COR-L47 (cell line): Measurements from ENCODE around the gene OR10AD1.

Experiments
- DNase-seq: peaks from one replicate; lab custom pipeline; 2025; lab: John Stamatoyannopoulos, UW

OR10AD1 gene

DNA sequence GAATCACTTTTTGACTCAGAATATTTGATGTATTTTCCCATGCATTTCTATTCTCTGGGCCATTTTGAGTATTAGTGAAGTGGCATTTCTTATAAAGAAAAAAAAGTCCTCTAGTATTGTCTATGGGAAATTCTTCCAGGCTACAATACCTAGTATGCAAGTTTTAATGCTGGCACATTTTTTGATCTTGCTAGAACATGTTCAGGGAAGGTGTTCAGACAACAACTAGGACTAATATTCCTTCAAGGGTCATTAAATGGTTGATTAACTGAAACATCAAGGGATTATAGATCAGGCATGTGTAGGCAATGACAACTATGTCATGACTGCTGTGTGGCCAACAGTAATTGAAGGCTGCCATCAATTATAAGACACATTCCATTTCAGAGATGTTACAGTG is 12.0 kb downstream of the OR10AD1 start:
- no peak for DNase-seq

DNA sequence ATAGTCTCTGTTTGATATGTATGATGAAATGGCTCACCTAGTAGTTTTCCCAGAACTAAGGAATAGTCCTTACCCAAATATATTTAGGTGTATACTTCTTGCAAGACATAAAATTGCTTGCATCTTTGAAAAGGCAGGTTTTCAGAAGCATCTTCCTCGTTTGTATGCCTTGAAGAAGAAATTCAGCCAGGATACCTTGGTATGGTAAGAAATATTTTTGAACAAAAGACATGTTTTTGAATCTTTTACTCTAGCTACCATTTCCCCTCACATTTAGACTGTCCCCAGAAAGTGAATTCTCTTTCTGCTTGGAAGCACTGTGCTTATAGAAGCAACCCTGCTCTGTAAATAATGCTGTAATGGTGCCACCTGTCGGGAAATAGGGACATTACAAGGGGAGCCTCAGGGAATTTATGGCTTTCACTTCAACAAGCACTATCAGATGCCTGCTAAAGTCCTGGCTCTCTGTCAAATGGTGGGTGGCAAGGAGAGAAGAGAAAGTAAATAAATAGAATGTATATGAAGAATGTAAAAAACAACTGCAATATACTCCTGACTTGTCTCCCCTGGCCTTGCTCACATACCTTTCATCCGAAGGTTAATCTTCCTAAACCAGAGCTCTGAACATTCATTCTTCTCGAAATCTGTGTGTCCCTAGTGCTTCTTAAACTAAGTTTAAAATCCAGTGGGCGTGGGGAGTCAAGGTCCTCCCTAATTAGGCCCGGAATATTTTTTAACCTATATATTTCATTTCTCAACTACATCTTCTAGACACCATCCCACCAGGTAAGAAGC is 13.6 kb downstream of the OR10AD1 start:
- DNase-seq: peak; percentile 14

DNA sequence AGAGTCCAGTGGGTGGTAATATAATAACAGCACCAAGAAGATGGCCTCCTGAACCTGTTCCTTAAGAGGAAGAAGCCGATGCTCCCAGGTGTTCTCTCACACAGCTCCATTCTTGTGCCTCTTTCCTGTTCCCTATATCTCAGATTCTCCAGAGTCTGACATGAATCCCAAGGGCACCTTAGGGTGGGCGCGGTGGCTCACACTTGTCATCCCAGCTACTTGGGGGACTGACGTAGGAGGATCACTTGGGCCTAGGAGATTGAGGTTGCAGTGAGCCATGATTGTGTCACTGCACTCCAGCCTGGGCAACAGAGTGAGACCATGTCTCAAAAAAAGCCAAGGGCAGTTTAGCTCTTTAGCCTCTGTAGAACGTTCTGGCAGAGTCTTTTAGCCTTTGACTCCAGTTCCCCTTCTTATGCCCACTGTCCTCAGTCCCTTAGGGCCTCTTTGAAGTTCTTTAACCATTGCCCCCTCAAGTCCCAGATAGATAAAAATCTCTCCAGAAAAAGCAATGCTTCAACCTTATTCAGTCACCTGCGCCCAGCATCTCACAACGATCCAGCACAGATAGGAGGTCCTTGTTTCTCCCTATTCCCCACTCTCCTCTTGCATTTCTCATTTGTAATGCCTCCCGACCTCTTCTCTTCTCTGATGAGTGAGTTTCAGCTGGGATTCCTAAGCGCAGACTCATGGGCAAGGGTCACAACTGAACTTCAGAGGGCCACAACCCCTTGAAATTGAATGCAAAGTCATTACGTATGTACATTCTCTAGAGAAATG is 15.0 kb downstream of the OR10AD1 start:
- DNase-seq: no peak

DNA sequence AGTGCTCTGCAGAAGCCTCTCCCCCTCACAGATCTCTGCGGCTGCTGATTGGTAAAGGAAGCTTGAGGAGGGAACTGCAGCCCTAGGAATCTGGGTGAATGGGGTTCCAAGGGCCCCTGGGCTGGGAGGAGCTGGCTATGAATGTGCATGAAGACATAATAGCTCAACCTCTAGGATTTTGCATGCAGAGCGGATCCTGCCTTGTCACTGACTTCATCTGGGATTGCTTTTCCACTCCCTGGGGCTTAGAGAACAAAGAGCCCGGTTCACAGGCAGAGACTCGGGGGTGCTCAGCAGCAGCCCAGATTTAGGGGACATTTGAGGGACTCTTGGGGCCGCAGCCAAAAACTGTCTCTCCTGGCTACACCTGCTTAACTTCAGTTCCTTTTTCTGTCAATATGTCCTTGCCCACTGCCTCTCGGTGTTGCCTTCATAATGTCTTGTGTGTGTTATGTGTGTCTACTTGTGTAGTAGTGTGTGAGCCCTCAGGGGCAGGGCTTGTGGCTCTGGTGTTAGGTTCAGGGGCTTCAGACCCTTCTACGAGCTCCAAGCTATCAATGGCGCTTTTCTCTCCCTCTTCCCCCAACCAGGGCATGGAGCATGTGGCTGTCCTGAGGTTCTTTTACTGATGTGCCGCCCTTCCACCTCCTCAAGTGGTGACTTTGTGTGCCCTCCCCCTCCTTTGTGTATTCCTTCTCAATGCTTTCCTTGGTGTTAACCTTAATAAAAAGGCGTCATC is 17.7 kb downstream of the OR10AD1 start:
- DNase-seq: no peak

DNA sequence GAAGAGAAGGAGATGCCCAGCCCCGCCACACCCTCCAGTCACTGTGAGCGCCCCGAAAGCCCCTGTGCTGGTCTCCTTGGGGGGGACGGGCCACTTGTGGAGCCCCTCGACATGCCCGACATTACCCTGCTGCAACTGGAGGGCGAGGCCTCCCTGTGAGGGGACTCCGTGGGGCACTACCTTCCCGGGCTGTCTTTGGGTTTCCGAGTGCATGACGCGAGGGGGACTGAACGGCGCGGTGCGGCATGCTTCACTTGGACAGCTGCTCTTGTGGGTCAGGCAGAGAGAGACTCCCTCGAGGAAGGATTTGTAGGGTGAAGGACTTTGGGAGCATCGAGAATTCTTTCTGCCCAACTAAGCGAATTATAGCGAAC is 18.6 kb downstream of the OR10AD1 start:
- no peak for DNase-seq

DNA sequence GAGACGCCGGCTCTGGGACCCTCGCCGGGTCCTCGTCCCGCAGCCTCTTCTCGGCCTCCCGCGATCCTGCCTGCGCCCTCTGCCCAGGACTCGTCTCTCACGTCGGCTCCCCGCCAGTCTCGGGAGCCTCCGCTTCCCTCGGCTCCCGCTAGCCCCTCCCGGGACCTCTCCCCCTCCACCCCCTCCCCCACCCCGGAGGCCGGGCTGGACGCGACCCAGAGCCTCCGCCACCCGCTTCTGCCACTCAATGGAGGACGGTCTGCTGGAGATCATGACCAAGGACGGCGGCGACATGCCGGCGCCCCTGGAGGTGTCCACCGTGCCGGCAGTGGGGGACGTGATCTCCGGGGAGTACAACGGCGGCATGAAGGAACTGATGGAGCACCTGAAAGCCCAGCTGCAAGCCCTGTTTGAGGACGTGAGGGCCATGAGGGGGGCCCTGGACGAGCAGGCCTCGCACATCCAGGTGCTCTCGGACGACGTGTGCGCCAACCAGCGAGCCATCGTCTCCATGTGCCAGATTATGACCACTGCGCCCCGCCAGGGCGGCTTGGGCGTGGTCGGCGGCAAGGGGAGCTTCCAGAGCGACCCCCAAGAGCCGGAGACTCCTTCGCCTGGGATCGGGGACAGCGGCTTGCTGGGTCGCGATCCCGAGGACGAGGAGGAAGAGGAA is 19.1 kb downstream of the OR10AD1 start:
- DNase-seq: no peak

DNA sequence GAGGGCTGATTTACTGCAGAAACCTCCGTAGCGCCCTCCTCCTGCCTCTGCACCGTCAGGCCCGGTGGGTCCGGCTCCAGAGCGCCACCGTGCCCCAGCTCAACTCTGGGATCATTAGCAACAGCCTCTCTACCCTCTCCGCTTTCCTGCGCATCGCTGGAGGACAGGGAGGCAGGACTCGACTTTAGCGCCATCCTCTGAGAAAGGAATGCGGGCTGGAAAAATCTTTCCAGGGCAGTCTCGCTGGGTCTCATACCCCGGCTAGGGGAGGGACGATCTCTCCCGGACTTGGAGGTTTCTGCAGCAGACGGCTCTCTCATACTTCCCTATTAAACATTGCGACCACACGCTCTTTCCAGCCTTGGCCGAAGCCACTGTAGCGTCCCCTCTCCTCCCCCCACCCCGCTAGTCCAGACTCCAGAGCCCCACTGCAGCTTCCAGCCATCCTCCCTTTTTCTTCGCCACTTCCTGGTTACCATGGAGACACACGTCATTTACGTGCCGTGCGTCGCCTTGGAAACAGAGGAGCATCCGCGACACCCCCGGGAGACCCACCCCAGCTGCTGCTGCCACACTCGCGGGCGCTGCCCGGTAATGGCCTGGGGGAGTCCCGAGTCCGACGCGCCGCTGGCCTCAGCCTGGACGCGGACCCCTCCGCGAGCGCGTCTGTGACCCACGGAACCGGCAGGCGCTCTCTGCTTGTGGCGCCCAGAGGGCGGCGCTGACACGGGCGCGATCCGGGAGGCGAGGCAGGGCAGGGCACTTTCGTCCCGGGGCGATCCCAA is 19.8 kb downstream of the OR10AD1 start, which contains the start of gene CCDC184:
Gene CCDC184 (plus strand): TSS at position 554 of the 785 bp plus-strand sequence. CDS start 479 bp downstream, outside the sequence.
- DNase-seq: peak; percentile 89

DNA sequence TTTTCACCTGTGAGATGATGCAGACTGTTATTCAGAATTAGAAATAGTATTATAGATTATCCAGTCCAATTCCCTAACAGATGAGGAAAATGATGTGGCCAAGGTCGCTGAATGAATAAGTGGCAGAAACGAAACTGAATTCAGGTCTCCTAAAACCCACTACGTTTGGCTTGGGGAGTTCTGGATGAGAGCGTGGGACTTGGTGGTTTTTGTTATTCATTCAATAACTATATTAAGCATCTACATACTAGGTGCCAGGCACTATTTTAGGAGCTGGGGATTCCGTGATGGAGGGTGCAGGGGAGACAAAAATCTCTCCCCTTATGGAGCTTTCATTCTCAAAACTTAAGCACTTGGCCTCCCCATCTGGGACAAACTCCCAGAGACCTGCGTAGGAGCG is 20.5 kb downstream of the OR10AD1 start:
- no peak for DNase-seq

DNA sequence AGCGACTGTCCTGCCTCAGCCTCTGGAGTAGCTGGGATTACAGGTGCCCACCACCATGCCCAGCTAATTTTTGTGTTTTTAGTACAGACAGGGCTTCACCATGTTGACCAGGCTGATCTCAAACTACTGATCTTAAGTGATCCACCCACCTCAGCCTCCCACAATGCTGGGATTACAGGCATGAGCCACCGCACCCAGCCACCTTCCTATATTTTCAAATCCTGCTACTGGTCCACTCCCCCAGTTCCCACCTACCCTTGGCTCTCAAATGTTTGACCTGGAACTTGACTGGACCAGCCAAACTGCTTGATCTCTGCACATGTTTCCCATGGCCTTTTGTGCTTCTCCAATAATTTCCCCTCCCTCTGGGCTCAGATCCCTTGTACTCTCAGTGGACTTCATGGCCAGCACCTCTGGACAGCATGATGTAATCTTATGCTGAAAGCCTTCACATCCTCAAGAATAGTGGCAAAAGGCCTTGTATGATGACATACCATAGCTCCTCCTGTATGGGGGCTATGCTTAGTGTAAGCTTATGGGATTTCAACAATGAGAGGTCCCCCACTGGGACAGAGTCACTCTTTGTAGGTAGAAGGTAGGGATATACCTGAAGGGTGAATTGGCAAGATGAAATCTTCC is 22.1 kb downstream of the OR10AD1 start:
- DNase-seq: no peak

DNA sequence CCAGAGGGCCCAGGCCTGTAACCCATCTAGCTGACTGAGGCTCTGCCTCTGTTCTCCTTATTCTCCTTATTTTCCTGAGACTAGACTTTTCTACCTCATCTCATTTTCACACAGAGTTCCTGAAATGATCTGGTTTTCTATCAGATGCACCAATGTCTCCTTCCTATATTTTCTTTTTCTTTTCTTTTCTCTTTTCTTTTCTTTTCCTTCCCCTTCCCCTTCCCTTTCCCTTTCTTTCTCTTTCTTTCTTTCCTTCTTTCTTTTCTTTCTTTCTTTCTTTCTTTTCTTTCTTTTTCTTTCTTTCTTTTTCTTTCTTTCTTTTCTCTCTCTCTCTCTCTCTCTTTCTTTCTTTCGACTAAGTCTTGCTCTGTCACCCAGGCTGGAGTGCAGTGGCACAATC is 22.7 kb downstream of the OR10AD1 start:
- DNase-seq: no peak

DNA sequence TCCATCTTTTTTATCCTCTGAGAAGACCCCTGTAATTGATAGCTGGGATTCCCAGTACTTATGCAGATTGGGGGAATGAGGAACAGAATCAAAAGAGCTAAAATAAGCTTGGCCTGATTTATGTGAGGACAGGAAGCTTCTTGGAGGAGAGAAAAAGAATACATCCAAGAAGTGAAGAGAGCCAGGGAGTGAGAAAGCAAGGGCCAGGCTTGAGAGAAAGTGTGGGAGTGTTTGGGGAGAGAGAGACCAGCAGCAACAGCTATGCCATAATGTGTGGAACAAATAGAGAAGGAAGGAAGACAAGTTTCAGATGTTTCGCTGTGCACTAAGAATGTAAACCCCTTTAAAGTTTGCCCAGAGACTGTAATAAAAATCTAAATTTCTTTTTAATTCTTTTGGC is 23.6 kb downstream of the OR10AD1 start:
- no peak for DNase-seq

DNA sequence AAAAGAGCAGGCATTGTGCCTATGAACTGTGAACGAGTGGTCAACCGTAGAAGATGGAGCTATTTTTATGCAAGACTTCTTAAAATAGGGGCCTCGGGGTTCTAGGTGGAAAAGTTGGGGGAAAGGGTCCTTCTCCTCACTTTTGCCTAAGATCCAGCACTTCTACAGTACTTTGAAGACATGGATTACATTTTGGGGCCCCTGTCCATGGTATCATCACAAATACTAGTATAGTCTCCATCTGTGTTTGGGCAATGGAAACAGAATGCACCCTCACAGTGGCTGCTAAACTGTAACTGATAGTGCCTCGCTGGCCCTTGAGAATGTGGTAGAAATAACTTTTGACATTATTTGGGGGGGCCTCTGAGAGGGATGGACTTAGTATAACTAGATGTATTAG is 25.1 kb downstream of the OR10AD1 start:
- no peak for DNase-seq

DNA sequence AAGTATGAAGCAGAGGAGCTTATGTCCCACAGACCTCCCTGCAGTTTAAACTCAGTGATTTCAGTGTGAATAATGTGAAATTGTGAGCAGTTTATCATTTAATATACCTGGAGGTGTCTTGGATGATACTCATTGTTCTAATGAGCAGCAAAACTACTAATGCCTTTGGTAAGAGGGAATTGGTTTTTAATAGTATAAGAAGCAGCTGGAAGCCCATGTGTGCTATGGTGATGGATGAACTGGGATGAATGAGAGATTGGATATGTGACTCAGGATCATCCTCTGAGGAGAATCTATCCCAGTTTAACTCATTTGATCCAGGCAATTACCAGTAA is 26.7 kb downstream of the OR10AD1 start:
- no peak for DNase-seq

DNA sequence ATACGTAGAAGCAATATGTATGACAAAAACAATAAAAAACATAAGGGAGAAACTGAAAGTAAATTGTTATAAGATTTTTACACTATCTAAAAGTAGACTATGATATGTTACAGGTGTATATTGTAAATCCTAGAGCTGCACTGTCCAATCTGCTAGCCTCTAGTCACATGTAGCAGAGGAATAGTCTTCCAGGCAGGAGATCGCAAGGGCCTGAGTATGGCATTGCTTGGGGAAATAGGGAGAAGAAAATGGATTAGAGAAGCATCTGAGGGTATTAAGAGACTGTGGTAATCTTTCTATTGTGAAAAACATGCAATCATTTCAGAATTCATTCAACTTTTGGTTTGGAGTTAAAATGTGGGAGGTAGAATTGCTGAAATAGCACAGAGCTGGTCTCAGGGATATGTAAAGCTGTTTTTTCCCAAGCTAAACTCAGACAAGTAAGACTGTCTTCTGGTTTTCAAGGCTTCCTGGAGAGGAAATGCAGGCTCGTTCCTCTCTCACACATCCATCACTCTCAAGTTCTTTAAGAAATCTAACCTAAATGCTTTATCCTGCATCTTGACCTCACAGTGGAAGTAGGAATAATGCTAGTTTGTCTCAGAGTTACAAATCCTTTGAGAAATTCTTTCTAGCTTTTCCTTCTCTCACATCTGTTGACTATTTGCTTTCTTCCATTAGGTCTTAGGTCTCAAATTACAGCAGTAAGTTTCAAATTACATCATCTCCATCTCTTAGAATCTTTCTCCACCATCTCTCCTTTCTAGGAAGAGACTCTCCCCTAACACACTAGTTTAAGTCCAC is 27.3 kb downstream of the OR10AD1 start:
- DNase-seq: no peak

DNA sequence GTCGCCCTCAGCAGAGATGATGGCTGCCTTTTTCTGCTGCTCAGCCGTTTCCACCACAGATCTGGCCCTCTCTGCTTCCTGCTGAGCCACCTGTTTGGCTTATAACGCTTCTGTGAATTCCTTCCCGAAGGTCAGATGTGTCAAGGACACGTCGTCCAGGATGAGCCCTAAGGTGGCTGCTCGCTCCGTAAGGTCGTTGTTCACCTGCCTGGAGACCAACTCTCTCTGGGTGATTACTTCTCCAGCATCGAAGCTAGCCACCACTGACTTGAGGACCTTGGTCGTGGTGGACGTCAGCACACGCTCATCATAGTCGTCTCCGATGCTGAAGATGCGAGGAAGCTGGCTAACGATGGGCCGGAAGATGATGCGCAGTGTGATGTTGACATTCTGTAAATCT is 34.1 kb downstream of the OR10AD1 start:
- DNase-seq: no peak

DNA sequence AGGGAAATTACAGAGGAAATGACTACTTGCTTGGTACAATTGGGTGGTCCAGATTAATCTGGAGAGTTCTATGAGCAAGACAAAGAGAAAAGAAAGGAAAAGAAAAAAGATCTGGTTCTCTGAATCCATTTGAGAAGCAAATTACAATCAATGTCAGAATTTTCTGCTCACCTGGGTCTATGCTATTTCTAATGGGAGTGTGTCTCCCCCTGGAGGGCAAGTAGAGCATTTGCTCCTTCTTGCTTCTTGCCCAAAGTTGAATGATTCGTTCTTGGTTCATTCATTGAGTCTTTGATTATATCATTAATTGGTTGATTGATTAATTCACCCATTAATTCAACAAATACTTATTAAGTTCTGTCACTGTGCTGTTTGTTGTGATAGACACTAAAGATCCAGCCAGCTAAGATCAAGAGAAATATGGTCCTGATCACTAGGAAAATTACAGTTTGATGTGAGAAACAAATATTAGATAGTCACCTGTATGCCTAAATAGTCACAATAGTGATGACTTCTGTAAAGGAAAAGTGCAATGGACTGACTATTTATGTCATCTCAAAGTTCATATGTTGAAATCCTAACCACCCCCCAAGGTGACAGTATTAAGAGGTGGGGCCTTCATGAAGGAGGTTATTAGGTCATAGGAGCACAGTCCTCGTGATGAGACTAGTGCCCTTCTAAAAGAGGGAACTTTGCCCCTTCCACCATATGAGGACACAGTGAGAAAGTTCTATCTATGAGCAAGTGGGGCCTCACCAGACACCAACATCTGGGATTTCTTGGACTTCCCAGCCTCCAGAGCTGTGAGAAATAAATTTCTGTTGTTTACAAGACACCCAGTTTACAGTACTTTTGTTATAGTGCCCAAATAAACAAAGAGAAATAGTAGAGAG is 37.8 kb downstream of the OR10AD1 start:
- peak; percentile 37 for DNase-seq

DNA sequence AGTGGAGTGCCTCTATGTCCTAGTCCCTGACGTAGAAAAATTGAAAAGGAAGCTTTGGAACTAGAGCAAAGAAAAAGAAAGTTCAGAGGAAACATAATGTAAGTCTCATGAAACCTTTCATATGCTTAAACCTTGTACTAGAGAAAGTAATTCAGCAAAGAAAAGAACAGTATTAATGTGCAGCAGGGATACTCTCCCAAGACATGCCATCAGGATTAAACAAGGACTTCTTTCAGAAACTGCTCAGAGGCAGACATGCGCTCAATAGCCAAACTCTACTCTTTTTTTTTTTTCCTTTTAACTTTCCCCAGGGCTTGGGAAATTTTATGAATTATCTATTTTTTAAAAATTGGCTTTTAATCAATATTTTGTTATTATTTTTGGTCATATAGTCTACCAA is 38.6 kb downstream of the OR10AD1 start:
- DNase-seq: no peak

DNA sequence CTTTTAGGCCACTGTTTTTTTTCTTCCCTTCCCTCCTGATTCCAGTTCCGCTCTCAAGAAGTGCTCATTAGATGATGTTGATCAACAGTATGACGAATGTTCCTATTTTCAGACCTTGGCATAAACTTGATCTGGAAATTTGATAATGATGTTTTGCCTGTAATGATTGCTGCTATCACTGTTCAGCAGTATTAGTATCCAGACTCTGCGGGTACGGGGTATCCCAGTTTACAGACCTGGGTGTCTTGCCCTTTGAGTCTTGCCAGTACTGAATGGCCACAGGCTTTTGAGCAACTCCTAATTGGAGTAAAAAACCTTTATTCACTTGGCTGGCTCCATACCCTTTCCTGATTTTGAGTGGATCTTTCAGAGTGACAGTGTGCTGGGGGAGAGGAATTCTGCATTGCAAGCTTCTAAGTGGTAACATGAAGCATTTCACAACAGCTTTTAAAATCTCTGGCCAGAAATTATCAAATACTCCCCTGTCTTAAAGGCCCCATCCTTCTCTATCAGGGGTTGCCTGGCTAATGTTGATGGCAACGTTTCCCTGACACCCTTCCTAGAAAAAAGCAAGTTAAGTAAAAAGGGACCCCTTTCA is 39.8 kb downstream of the OR10AD1 start:
- DNase-seq: no peak

DNA sequence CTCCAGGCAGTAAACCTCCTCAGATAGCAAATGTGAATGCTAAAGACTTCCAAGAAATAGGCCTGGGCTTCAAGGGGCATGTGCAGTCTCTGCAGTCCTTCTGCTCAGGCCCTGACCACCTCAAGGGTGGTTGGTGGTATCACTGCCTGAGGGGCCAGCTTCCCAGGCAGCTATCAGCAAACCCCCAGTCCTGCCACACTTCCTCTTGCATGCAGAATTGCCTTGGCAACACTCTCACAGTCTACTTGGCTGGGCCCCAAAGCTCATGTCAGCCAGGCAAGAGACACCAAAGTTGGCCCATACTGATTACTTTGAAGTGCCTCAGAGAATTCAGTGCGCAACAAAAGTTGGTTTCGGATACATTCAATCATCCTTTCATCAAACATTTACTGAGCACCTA is 42.3 kb downstream of the OR10AD1 start:
- no peak for DNase-seq
